ENCODE measurements around the gene LGALS4. TPM values are rescaled to one million over a fixed set of nuclear protein-coding genes. Genes with fewer than 3 reads are reported as not detected.
A peak's percentile ranks its signal among the peaks of the same experiment; 100 is the strongest.

Gene LGALS4
- total RNA-seq, 1 donor from 2014 or later, result not detected

- Histone ChIP-seq H3K27me3 (ENCODE audit: control insufficient read depth, insufficient read depth, low read length) (no peaks in the 10 kb centered on the region), H3K4me3 (ENCODE audit: low read depth, low read length) (peak overlapping the region; percentile 68), H3K36me3 (ENCODE audit: control insufficient read depth, insufficient read depth, low read length) (no peaks in the 10 kb centered on the region)
- DNase-seq (ENCODE audit: low read depth), result no peak
- TF ChIP-seq CTCF (IDR thresholded peaks at IDR 0.05; ENCODE audit: insufficient read depth, low read length, poor library complexity, severe bottlenecking), result no peak
These were observed 39.7 kb upstream of the LGALS4 start for GRCh38 chr19:38852231-38853044.

DNA sequence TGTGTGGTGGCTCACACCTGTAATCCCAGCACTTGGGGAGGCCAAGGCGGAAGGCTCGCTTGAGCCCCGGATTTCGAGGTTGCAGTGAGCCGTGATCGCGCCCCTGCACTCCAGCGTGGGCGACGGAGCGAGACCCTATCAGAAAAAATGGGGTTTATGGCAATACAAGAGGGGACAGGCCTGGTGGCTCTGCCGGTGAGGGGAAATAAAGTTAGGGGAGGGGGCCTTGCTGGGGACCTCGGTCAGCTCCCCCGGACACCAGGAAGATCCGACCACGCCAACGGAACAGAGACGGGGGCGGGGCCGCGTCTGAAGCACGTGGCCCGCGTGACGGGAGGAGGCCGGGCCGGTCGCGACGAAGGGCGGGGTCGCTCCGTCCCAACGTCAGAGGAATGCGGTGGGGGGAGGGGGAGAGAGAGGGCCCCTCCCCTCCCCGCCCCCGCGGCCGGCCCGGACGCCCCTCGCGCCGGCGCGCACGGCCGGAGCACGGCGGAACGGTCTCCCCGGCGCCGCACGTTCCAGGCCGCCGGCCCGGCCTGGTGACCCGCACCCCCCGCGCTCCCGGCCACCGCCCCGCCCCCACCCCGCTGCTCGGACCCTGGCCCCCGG is 39.0 kb upstream of the LGALS4 start:
- Histone ChIP-seq H3K36me3 (ENCODE audit: control insufficient read depth, insufficient read depth, low read length) (peaks cover 2% of the 10 kb centered on the region), H3K4me3 (ENCODE audit: low read depth, low read length) (peak overlapping the region; percentile 68), H3K27me3 (ENCODE audit: control insufficient read depth, insufficient read depth, low read length) (no peaks in the 10 kb centered on the region)
- no peak for DNase-seq (ENCODE audit: low read depth)
- no peak for TF ChIP-seq CTCF (IDR thresholded peaks at IDR 0.05; ENCODE audit: insufficient read depth, low read length, poor library complexity, severe bottlenecking)

- Histone ChIP-seq H3K4me3 (ENCODE audit: low read depth, low read length) (peak overlapping the region; percentile 55), H3K27me3 (ENCODE audit: control insufficient read depth, insufficient read depth, low read length) (no peaks in the 10 kb centered on the region), H3K36me3 (ENCODE audit: control insufficient read depth, insufficient read depth, low read length) (peaks cover 2% of the 10 kb centered on the region)
- no peak for TF ChIP-seq CTCF (IDR thresholded peaks at IDR 0.05; ENCODE audit: insufficient read depth, low read length, poor library complexity, severe bottlenecking)
- no peak for DNase-seq (ENCODE audit: low read depth)
These were observed 38.4 kb upstream of the LGALS4 start for GRCh38 chr19:38850976-38851621.

DNA sequence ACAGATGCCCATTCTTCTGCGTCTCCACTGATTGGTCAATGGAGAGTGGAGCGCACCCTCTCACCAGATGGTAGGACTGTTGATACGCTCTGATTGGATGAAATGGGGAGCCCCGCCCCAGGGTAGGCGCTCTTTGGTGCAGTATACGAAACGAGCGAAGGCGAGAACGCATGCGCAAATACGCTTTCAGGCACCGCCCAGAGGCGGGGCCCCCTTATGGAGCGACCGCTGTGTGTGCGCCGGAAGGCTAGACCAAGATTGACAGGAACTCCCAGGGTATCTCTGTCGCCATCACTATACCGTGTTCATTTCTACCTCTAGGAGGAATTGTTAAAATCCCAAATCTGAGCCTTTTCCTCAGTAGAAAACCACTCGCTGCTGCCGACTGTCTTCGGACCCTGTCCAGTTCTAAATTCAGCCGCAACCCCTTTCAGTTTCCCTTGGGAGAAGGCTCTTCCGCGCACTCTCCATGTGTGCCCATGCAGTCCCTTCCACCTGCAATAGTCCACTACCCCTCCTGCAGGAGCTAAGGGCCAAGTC is 37.8 kb upstream of the LGALS4 start:
- no peaks in the 10 kb centered on the region for H3K27me3 ChIP-seq (ENCODE audit: control insufficient read depth, insufficient read depth, low read length)
- H3K36me3 ChIP-seq (ENCODE audit: control insufficient read depth, insufficient read depth, low read length), result peaks cover 2% of the 10 kb centered on the region
- H3K4me3 ChIP-seq (ENCODE audit: low read depth, low read length), result peak overlapping the region; percentile 55
- TF ChIP-seq CTCF (IDR thresholded peaks at IDR 0.05; ENCODE audit: insufficient read depth, low read length, poor library complexity, severe bottlenecking), result peak; percentile 5
- no peak for DNase-seq (ENCODE audit: low read depth)

DNA sequence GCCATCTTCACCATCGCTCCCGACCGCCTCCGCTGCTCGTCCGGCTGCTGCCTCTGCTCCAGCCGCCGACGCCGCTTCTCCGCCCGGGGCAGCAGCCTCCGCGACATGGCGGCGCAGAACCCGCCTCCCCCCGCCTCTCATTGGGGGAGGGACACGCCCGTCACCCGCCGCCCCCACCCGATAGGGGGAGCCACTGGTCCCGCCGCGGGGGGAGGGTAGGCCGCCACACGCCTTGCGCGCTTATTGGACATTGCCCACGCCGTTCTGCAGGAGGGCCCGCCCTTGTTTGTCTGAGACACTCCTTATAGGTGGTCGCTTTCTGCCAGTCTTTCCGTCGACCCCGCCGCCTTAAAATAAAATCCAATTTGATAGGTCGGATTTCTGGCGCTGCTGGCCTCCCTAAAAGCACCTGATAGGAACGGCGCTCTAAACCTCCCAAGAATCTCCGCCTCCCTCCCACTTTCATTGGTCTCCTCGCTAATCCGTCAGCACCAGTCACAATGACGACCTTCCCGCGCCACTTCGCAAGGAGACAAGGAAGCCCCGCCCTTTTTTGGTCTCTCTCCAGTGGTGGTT is 37.2 kb upstream of the LGALS4 start, which contains the start of gene HNRNPL:
Gene HNRNPL, minus strand, starts transcription at position 127 of the 576 bp plus-strand sequence. Its CDS starts 20 bp downstream, at position 107.
- peak; percentile 53 for TF ChIP-seq CTCF (IDR thresholded peaks at IDR 0.05; ENCODE audit: insufficient read depth, low read length, poor library complexity, severe bottlenecking)
- peak; percentile 100 for DNase-seq (ENCODE audit: low read depth)
- Histone ChIP-seq H3K4me3 (ENCODE audit: low read depth, low read length) (peak within 1 kb of the TSS; percentile 63), H3K27me3 (ENCODE audit: control insufficient read depth, insufficient read depth, low read length) (no peaks in the 10 kb centered on the region), H3K36me3 (ENCODE audit: control insufficient read depth, insufficient read depth, low read length) (peaks cover 2% of the 10 kb centered on the region)
